ENCODE data around the gene KMT5C.

KMT5C gene

GRCh38 chr19:55389386-55390317 is 50.0 kb downstream of the KMT5C start:
- no peak for DNase-seq

GRCh38 chr19:55390461-55390880 is 50.8 kb downstream of the KMT5C start:
- DNase-seq, result no peak

- DNase-seq, result no peak
Measured at GRCh38 chr19:55391191-55391670, 51.6 kb downstream of the KMT5C start.

GRCh38 chr19:55391702-55392615 is 52.3 kb downstream of the KMT5C start:
- DNase-seq, result no peak

- no peak for DNase-seq
Measured at GRCh38 chr19:55392820-55393761, 53.4 kb downstream of the KMT5C start.
